Stimulated activated CD8-positive, alpha-beta memory T cell treated with anti-CD3 and anti-CD28 coated beads, Interleukin-15, amount 100 ng/mL, for 48 hours (primary cell): ENCODE measurements around the gene INF2.

Experiments used
- DNase-seq, 2 donors: peaks; one replicate each; pipeline ENCODE4 v3.0.0-alpha.2; 2020; ENCODE audit warnings: low read depth in 2 of 2

Gene INF2

DNA sequence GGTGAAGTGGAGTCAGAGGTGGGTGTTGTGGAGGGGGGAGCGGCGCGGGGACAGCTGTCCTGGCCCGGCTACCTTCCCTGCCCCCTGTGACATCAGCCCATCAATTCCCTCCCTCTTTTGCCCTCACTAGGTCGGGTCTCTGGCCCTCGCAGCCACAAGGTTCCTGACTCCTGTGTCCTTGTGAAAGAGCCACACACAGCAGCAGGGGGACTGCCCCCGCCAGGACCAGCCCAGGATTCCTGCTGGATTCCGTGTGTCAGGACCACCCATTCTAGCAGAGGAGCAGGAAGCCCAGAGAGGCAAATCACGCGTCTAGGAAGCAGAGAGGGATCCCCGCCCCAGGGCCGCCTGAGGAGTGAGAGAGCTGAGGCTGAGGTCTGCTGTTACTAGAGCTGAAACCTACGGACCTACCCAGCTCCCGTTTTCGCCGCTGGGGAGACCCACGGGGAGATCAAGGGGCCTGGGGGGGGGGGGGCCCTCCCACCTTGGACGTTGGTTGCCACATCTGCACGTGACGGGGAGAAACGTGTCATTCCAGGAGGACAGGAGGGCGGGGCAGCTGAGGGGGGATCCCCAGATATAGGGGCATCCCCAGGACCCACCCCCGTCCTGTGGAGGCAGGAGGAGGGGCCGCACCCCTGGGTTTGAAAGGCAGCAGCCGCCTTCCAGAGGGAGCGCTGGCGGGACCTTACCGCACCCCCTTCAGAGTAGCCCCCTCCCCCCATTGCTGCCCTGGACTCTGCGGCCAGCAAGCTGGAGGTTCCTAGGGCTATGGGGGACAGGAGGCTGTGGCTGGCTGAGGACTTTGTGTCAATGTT is 12.5 kb upstream of the INF2 start:
- peak; percentile 32 to 56 for DNase-seq

- DNase-seq: peak; percentile 67 to 69
These were observed 11.7 kb upstream of the INF2 start for GRCh38 chr14:104677512-104678332.

GRCh38 chr14:104678346-104678745 is 11.1 kb upstream of the INF2 start:
- no peak for DNase-seq

- DNase-seq: no peak
These were observed 10.3 kb upstream of the INF2 start for GRCh38 chr14:104678901-104679705.

GRCh38 chr14:104680056-104680805 is 9.2 kb upstream of the INF2 start:
- no peak for DNase-seq

GRCh38 chr14:104680806-104681688 is 8.4 kb upstream of the INF2 start:
- no peak for DNase-seq

DNA sequence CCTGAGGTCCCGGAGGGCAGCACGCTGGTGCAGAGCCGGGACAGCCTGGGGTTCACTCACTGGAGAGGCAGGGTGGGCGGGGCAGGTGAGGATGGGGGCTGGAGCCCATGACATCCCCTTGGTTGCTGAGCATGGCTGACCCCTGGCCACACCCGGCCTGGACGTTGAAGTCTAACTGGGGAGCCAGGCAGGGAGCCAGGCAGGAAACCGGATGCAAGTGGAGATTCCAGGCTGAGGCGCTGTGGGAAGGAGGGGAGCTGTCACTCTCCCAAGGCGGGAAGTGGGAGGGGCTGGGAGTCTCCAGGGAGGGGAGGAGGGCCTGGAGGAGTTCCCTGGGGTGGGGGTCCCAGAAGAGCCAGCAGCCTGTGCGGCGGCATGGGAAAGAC is 7.7 kb upstream of the INF2 start:
- DNase-seq: no peak

DNA sequence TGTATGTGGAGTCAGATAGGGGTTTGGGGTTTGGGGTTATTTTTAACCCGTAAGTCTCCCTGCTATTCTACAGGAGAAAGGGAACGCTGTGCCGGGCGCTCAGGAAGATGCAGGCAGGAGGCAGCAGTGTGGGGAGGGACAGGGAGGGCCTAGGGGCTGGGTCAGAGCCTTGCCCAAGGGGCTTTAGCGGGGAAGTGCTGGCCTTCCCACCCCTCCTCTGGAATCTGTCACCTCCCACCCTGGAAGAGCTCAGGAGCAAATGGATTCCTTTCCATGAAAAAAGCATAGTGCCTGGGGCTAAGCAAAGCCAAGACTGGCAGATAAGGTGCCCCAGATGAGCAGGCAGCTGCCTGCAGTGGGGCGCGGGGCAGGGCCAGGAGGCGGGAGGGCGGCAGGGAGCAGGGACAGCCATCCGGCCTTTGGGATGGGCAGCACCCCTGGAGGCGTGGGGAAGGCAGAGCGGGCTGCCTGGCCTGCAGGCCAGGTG is 7.3 kb upstream of the INF2 start:
- no peak for DNase-seq

DNA sequence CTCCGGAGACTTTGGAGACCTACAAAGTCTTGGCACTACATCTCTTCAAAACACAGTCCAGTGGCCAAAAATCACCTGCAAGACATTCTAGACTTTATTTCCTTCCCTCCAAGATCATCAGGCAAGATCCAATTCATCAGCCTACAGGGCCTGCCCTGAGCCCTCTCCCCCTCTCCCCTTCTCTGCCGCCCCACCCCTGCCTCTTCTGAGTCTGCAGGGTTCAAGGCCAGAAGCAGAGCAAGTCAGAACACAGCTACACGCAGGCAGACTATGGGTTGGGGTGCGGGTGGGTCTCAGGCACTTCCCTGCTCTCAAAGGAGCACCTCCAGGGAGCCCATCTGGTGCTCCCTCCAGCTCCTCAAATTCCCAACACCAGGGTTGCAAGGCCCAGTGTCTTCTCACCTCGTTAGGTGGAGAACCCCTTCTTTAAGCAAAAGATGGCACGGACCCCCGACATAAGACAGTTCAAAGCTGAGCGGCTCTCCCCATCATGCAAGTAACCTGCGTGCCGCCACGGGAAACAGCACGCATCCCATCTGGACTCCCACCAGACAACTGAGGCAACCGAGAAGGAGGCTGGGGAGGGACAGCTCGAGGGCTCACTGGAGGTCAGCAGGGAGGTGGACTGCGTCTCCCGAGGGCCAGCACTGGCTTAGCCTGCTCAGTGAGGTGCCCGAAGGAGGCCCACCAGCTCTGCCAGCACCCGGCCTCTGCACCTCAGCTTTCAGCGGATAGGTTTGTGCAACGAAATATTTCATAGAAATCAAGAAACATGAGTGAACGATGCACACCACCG is 5.6 kb upstream of the INF2 start:
- DNase-seq: no peak

DNA sequence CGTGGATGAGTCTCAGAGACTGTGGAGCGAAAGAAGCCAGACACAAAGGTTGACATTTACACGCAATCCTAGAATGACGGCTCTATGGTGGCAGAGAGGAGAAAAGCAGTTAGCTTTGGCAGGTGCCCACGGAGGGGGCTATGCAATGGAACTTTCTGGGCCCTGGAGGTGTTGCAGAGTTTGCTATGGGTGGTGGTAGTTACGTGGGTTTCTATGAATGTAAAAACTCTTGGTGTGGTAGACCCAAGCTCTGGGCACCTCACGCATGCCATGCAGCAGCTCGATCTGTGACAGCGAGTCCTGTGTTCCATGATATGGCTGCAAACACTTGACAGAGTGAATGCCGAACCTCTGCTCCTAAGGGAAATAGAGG is 5.0 kb upstream of the INF2 start:
- no peak for DNase-seq

DNA sequence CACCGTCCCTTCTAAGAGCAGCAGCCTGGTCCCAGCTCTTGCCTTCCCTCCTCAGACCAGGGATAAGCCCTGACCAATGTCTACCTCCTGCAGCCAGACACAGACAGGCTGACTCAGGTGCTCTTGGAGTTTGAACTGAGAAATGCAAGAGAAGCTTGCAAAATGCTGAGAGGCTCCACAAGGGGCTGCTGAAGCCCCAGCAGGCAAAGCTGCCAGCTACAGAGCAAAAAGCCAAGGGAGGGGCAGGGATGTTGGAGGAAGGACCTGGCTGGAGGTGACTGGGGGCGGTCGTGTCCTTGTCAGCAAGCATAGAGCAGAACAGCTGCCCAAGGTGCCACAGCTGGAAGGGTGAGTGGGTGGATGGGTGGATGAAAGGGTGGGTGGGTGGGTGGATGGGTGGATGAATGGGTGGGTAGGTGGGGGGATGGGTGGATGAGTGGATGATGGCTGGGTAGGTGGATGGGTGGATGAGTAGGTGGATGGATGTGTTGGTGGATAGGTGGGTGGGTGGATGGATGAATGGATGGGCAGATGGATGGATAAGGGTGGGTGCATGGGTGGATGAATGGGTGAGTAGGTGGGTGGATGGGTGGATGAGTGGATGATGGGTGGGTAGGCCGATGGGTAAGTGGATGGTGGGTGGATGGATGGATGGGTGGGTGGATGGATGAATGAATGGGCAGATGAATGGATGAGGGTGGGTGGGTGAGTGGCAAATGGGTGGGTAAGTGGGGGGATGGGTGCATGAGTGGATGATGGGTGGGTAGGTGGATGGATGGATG is 4.0 kb upstream of the INF2 start:
- no peak for DNase-seq

DNA sequence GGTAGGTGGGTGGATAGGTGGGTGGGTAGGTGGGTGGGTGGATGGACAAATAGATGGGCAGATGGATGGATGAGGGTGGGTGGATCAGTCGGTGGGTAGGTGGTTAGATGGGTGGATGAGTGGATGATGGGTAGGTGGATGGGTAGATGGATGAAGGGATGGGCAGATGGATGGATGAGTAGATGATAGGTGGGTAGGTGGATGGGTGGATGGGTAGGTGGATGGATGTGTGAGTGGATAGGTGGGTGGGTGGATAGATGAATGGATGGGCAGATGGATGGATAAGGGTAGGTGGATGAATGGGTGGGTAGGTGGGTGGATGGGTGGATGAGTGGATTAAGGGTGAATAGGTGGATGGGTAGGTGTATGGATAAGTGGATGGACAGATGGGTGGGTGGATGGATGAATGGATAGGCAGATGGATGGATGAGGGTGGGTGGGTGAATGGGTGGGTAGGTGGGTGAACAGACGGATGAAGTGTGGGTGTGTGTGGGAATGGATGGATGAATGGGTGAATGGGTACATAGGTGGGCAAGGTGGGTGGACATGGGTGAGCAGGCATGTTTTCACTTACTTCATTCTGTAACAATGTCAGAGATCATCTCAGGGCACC is 3.3 kb upstream of the INF2 start:
- DNase-seq: no peak

DNA sequence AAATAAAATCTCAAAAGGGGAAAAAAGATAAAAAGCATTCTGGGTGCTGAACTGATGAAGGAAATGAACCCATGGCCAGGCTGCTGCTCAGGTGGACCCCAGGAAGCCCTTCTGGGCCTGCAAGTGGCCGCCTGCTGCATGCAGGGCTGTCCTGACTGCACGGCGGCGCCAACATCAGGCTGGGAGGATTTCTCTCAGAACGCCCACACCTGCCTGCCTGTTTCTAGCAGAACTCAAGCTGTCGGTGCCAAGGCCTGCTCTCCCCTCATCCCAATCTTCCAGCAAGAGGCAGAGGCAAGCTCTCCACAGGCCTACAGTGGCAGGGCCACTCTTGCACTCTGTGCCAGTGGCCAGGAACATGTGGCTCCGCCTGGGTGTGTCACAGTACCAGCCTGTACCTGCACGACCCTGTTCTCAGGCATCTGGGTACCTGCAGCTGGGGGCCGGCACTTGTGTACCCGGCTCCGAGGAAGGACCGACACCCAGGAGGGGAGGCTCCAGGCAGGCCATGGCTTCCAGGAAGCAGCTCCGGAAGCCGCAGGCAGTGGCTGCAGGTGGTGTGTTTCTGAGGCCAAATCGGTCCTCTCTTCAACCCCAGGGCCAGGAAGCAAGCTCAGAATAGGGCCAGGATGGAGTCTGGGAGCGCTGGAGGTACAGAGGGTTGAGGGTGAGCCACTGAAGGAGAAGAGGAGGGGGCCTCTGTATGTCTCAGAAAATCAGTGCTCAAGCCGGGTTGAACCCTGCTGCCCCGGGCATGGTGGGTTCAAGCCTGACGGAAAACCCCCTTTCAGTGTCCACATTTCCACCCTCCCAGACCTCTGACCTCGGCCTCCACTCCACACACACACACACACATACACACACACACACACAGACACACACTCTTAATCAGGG is 2.5 kb upstream of the INF2 start:
- DNase-seq: no peak

DNA sequence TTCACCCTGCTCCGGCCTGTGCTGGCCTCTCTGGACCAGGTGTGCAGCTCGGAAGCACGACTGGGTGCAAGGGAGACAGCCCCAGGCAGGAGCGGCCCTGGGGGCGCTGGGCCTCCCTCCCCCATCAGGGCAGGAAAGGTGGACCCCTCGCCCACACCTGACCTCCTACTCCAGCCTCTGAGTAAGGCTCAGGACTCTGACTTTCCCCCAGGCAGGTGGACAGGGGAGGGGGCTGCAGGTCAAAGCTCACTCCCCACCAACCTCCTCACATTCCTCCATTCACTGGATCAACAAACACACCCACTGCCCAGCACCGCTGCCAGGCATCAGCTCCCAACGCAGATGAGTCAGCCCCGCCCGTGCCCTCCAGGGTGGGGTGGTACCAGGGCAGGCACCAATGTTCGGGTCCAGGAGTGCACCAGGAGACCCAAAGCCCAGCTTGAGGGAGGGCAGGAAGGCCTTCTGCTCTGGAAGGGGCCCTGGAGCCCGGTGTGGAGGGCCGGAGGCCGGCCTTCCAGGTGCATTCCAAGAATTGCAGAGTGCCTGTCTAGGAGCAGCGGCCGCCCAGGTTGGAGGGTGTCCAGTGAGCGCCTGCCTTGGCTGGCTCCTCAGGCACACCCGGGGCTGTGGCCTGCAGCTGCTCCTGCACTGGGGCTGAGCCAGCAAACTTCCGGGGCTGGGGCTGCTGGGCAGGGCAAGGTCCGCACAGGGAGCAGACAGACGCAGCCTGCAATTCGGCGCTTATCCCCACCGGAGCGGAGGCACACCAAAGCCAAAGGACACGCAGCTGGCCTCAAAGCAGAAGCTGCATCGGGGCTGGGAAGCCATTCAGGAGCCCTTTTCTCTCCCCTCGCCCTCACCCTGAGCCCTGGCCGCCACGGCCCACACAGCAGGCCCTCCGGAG is 1.6 kb upstream of the INF2 start:
- DNase-seq: no peak

DNA sequence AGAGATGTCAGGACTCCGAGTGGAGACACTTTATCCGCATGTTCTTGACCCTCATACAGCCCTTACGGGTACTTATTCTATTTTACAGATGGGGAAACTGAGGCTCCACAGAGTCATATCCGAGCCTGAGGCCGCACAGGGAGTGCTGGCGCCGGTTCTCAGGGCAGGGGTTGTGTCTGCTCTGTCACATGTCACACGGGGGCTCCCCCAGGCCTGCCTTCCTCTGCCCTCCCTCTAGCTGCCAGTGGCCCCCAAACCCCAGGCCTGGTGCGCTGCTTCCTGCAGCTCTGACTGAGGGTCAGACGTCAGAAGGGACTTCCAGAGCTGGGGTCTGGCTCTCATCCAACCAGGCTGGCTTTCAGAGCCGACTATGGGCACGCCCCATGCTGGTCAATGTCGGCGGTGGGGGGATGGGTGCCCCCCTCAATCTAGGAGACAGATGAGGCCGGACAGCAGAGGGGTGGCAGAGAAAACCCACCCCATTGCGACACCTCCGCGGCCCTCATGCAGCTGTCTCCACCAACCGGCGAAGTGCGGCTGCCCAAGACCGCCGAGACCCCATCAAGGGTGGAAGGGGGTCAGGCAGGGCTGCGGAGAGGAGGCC is 811 bp upstream of the INF2 start:
- DNase-seq: no peak
